ENCODE results near the gene BNIP5. TPM values are rescaled to one million over a fixed set of nuclear protein-coding genes. Genes with fewer than 3 reads are reported as not detected.

The BNIP5 gene
- total RNA-seq, 1 donor from 2014 or later = not detected

DNA sequence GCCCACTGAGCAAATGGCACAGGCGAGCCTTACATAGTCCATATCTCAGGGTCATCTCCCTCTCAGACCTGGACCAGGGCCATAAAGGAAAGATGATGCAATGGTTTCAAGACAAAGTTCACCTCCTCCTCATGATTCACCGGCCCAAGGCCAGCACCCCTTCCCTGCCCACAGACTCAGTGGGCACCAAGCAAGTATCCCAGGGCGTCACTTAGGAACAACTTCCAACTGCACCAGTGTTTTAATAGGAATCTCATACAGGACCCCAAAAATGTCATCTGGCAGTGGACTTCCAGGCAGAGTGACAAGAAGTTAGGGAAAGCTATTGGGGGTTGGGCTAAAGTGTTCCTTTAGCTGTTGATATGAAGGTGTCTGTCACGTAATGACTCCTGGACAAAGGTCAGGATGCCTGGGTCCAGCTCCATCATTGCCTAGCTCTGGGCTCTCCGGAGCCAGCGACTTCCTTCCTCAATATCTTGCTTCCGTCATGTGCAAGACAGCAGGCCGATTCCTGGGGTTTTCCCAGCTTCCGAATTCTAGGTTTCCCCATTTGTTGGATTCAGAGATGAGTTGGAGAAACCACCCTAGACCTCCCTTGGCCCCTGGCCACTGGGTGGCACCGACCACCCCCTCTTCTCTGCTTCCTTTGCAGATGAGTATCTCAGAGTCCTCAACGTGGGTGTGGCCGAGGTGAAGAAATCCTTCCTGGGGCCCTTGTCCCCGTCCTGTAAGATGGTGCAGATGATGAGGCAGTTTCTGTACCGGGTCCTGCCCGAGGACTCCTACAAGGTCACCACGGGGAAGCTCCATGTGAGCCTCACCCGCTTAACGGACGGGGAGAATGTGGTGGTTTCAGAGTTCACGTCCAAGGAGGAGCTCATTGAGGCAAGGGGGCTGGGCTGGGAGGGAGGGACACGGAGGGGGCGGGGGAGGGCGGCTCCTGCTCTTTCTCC lies 45.7 kb downstream of the BNIP5 start:
- Histone ChIP-seq H3K36me3 (ENCODE audit: control insufficient read depth, insufficient read depth, low read length) (no peaks in the 10 kb centered on the region), H3K27me3 (ENCODE audit: control insufficient read depth, insufficient read depth, low read length) (no peaks in the 10 kb centered on the region), H3K4me3 (ENCODE audit: low read depth, low read length) (no peak overlapping the region)
- FAIRE-seq = no peak
- peak; percentile 51 for DNase-seq (ENCODE audit: low read depth)
- TF ChIP-seq, protein P1, sequence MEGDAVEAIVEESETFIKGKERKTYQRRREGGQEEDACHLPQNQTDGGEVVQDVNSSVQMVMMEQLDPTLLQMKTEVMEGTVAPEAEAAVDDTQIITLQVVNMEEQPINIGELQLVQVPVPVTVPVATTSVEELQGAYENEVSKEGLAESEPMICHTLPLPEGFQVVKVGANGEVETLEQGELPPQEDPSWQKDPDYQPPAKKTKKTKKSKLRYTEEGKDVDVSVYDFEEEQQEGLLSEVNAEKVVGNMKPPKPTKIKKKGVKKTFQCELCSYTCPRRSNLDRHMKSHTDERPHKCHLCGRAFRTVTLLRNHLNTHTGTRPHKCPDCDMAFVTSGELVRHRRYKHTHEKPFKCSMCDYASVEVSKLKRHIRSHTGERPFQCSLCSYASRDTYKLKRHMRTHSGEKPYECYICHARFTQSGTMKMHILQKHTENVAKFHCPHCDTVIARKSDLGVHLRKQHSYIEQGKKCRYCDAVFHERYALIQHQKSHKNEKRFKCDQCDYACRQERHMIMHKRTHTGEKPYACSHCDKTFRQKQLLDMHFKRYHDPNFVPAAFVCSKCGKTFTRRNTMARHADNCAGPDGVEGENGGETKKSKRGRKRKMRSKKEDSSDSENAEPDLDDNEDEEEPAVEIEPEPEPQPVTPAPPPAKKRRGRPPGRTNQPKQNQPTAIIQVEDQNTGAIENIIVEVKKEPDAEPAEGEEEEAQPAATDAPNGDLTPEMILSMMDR (IDR thresholded peaks at IDR 0.05; ENCODE audit: insufficient read depth, low read length, severe bottlenecking) = no peak

DNA sequence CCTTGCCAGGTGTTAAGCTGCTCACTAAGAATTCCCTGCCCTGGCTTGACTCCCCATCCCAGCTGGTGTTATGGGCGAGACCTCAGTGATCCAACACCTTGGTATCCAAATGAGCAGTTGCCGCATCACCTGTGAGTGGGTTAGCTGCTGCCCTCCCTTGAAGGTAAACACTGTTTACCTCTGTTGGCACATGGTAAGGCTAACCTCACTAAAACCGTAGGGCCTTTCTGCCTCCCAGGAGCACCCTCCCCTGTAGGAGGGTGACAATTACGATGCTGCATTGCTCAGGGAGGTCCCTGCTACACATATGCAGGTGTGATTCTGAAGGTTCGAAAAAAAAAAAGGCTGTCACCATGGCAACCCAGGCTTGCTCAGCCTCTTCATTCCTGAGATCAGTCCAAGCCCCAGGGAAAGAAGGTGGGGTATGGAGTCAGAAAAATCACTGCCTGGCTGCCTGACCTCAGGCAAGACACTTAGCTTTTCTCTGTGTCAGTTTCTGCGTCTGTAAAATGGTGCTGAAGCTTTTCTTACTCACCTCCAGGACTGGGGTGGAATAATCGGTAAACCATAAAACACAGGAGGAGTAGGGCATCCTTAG lies 47.3 kb downstream of the BNIP5 start:
- peak; percentile 83 for FAIRE-seq
- Histone ChIP-seq H3K36me3 (ENCODE audit: control insufficient read depth, insufficient read depth, low read length) (no peaks in the 10 kb centered on the region), H3K4me3 (ENCODE audit: low read depth, low read length) (no peak overlapping the region), H3K27me3 (ENCODE audit: control insufficient read depth, insufficient read depth, low read length) (peaks cover 3% of the 10 kb centered on the region)
- DNase-seq (ENCODE audit: low read depth) = peak; percentile 88
- TF ChIP-seq, protein P1 (IDR thresholded peaks at IDR 0.05; ENCODE audit: insufficient read depth, low read length, severe bottlenecking) = no peak

DNA sequence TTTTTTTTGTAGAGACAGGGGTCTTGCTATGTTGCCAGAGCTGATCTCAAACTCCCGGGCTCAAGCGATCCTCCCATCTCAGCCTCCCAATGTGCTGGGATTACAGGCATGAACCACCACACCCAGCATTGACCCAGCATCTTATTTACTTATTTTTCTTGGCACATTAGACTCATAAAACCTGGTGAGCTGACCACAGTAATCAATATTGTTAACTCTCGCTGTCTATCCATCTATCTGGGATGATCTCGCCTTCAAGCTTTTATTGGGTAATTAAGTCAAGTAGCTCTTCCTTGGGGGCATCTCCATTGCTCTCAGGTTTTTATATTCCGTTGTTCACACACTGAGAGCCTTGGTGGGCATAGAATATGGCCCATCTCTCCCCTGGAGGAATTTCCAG lies 49.8 kb downstream of the BNIP5 start:
- H3K4me3 ChIP-seq (ENCODE audit: low read depth, low read length) = no peak overlapping the region
- H3K27me3 ChIP-seq (ENCODE audit: control insufficient read depth, insufficient read depth, low read length) = peaks cover 3% of the 10 kb centered on the region
- no peaks in the 10 kb centered on the region for H3K36me3 ChIP-seq (ENCODE audit: control insufficient read depth, insufficient read depth, low read length)
- FAIRE-seq (no peak), DNase-seq (ENCODE audit: low read depth) (no peak)
- TF ChIP-seq, protein P1 (IDR thresholded peaks at IDR 0.05; ENCODE audit: insufficient read depth, low read length, severe bottlenecking) = no peak

DNA sequence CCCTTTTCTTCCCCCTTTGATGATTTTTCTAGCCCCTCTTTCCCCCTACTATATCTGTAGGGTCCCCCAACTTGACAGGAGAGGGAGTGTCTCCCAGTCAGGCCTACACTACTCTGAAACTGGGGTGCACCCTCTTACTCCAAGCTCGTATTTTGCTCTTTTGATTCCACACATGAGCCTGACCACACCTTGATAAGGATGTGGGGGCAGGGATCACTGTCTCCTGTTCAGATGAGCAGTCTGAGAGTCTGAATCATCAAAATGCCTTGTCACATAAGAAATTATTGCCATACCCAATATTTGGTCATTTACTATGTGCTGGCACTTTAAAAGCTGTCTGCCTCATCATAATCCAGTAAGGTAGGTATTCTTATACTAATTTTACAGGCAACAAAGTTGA lies 50.9 kb downstream of the BNIP5 start:
- TF ChIP-seq, protein P1 (IDR thresholded peaks at IDR 0.05; ENCODE audit: insufficient read depth, low read length, severe bottlenecking) = no peak
- FAIRE-seq (no peak), DNase-seq (ENCODE audit: low read depth) (peak; percentile 21)
- H3K36me3 ChIP-seq (ENCODE audit: control insufficient read depth, insufficient read depth, low read length) = no peaks in the 10 kb centered on the region
- H3K27me3 ChIP-seq (ENCODE audit: control insufficient read depth, insufficient read depth, low read length) = peaks cover 3% of the 10 kb centered on the region
- no peak overlapping the region for H3K4me3 ChIP-seq (ENCODE audit: low read depth, low read length)

DNA sequence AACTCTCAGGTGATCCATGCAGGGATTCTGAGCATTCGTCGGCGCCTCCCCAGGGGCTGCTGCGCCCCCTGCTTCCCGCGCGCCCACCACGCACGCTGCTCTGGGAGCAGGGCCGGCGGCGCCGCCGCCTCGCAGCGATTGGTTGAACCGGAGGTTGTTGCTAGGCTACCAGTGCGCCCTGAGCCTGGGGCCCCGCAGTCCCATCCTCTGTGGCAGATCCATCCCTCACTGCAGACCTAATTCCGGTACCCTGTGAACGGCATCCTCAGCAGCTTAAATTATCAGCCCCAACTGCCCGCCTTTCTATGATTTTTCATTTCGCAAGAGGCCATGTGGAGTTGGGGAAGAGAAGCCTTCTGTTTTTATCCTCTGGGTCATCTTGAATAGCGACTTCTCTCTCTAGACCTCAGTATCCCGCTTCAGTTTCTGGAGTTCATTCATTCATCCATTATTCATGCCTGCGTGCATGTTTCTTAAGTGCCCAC lies 51.5 kb downstream of the BNIP5 start:
- H3K4me3 ChIP-seq (ENCODE audit: low read depth, low read length) = no peak overlapping the region
- H3K36me3 ChIP-seq (ENCODE audit: control insufficient read depth, insufficient read depth, low read length) = no peaks in the 10 kb centered on the region
- DNase-seq (ENCODE audit: low read depth) (no peak), FAIRE-seq (no peak)
- TF ChIP-seq, protein P1 (IDR thresholded peaks at IDR 0.05; ENCODE audit: insufficient read depth, low read length, severe bottlenecking) = no peak
- H3K27me3 ChIP-seq (ENCODE audit: control insufficient read depth, insufficient read depth, low read length) = peaks cover 3% of the 10 kb centered on the region

Measured in bronchial epithelial cell (primary cell).